HG03575 (cell line): ENCODE results near the gene KAT6B.

Source experiments
- ATAC-seq: cut with Tn5 transposase; IDR thresholded peaks from one replicate; pipeline ENCODE4 v1.9.1; 2021; ENCODE audit not compliant: unreplicated experiment, insufficient number of reproducible peaks, low FRiP score; ENCODE audit errors: extremely low read depth

Gene KAT6B

DNA sequence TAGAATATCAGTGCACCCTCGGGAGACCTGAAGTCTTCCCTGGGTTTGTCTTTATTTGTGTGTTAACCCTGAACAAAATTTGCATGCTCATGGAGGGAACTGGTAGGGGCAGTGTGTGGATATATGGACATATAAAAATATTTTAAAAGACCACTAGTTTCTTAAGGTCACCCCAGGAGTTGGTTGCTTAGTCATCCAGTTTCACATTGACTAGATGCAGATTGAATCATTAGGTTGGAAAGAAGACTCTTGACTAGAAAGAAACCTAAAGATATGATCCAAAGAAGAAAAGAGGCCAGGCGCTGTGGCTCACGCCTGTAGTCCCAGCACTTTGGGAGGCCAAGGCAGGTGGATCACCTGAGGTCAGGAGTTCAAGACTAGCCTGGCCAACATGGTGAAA is 137.1 kb downstream of the KAT6B start:
- no peak for ATAC-seq

DNA sequence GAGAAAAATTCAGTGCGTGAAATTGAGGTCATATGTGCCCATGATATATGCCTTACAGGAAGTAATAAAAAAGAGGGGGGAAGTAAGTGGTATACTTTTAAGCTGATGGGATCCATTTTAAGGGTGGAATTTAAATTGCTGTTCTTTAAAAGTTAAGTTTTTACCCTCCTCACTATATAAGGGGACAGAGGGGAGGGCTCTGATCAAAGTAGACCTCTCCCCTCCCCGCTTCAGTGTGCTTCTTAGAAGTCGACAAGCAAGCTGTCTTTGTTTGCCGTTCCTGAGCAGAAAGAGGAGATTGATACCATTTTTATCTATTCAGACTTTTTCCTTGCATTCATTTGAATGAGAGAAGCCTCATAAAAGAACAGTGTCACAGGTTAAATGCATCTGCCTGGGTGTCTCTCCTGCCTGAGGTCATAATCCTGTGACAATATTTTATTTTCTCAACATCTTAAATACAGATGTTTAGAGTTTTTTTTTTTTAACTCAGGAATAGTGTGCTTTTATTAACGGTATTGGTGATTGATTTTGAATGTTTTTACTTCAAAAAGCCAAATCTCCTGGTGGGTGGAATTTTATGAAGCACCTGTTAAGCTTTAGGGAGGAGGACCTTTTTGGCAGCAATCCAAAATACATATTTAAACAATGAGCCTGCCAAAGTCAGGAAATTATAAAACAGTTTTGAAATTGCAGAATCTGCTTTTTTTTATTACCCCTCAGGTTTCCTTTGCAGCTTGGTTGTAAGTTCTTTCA is 141.7 kb downstream of the KAT6B start:
- ATAC-seq: no peak

DNA sequence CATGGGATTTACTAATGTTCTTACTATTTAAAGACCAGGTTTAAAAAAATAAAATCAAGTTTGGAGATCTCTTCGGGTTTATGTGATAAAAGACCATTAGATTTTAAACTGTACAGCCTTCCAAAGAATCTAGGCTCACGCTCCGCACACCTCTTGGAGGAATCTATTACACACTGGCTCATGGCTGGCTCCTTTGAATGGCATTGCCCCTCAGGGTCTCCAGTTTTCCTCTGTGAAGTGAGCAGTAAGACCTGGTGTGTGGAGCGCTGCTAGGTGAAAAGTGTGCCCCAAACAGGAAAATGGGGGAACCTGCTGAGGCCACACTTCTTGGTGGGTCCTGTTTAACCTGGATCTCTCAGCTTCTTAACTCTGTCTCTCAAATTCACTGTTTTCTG is 142.3 kb downstream of the KAT6B start:
- ATAC-seq: no peak

DNA sequence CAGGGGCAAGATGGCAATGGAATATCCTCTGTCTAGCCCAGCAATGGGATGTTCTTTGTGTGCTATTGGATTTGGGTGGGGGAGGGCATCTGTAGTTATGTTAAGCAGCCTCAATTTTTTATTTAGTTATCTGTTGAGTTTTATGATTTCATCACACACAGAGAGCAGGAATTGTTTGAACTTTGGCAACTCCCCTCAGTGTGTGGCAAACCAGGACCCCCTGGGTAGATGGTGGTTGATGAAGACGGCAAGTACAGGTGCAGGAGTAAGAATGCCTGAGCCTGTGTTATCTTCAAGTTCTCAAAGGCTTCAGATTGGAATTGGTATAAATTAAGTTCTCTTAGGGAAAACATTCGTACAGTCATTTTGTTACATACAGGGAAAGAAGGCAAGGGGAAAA is 142.7 kb downstream of the KAT6B start:
- ATAC-seq: no peak

DNA sequence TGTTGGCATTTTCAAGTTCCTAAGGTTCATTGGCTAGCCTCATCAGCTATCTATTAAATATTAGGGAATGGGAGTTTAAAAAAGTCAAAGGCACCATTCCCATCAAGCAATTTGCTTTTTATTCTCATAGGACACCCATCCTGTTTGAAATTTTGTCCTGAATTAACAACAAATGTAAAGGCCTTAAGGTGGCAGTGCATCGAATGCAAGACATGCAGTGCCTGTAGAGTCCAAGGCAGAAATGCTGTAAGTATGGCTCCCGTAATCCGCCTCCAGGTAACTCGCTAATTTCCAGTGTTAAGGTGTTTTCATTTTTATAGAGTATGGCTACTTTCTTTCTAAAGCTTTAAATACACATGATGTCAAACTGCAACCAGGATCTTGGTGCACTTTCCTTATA is 143.1 kb downstream of the KAT6B start:
- ATAC-seq: no peak

DNA sequence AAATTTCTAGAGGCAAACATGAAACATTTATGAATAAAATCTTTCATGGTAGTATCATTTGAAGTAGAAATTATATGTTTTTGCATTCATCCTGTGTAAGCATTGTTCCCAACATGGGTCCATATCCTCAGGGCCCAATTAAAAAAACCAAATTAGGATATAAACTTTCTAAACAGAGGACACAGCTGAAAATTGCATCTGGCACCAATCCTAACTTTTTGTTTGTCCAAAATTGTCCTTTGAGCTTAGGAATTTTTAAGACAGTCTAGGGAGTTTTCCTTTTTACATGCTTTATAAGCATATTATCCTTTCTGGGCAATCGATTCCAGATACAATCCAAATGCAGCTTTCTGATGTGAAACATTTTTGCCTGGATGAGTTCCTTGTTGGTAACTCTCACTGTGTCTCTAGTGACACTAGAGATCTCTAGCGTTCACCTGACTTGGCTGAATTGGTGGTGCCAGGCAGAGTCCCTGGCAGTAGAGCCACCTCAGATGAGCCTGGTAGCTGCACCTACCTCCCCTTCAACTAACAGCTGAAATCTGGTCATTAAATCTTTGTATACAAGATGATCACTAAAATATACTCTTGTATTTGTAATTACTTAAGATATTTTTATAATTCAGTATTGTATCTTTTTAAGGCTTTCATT is 147.5 kb downstream of the KAT6B start:
- no peak for ATAC-seq

DNA sequence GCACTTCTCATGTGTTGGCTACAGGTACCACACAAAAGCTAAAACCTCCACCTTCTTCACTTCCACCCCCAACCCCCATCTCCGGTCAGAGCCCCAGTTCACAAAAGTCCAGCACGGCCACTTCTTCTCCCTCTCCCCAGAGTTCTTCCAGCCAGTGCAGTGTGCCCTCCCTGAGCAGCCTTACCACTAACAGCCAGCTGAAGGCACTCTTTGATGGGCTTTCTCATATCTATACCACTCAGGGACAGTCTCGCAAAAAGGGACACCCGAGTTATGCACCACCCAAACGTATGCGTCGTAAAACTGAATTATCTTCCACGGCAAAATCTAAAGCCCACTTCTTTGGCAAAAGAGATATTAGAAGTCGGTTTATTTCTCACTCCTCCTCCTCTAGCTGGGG is 149.4 kb downstream of the KAT6B start:
- no peak for ATAC-seq

DNA sequence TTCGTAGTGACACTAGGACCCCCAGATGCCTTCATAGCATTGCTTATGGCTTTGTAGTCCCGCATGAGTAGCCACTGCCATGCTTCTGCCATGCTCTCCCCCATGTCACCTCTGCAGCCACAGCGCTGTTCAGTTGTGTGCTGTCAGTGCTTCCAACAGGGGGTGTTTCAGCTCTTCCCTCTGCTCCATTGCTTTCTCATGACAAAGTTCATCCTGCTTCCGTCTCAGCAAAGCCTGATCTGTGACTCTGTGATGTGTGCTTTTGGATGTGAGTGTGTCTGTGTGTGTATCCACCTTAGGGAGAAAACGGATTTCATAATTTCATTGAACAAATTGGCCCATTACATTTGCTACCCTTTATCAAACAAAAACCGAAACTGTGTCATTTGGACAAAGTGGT is 150.2 kb downstream of the KAT6B start:
- no peak for ATAC-seq

DNA sequence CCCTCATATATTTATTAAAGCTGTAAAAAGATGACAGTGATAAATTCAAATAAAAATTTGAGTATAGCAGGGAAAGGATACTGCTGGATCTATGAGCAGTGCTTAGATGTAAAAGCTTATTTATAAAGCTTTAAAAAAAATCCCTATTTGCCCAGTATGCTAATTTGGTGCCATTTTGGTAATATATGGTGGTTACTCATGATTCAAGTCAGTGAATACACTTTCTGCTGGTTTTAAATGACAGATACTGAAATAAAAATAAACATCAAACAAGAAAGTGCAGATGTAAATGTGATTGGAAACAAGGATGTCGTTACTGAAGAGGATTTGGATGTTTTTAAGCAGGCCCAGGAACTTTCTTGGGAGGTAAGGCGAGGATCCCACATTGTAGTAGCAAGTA is 150.7 kb downstream of the KAT6B start:
- ATAC-seq: no peak

DNA sequence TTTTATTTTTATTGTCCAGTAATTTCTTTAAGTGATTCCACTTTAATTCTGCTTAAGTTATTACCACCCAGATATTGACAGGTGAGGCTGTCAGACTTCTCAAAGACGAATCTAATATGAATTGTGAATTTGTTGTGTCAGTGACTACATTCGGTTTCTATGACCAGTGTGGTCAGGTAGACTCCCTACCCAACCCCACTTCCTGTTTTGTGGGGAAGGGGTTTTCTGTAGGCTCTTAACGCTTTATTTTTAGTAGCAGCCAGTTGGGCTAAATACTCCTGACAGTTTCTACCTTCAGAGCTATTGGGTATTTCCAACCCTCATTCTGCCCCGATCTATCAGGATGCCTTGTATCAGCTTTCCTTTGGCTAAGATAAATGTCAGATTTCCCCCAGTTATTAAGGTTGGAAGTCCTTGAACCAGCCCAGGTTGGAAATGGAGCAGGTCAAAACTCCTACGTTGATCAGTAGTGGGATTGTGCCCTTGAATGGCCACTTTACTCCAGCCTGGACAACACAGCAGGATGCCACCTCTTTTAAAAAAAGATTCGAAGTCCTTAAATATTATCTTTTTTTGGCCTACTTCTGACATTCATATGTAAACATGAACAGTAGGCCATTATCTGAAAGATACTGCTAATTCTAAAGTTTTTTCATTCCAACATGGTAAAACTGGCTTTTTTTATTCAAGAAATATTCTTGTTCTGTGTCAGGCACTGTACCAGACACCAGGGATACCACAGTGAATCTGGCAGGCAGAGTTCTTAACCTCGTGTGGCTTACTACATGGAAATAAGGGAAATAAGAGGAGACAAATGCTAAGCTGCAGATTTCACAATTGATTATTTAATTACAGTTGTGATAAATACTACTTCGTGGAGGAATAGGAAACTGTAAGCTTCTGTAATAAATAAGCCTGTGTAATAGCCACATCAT is 151.8 kb downstream of the KAT6B start:
- ATAC-seq: peak; percentile 94

DNA sequence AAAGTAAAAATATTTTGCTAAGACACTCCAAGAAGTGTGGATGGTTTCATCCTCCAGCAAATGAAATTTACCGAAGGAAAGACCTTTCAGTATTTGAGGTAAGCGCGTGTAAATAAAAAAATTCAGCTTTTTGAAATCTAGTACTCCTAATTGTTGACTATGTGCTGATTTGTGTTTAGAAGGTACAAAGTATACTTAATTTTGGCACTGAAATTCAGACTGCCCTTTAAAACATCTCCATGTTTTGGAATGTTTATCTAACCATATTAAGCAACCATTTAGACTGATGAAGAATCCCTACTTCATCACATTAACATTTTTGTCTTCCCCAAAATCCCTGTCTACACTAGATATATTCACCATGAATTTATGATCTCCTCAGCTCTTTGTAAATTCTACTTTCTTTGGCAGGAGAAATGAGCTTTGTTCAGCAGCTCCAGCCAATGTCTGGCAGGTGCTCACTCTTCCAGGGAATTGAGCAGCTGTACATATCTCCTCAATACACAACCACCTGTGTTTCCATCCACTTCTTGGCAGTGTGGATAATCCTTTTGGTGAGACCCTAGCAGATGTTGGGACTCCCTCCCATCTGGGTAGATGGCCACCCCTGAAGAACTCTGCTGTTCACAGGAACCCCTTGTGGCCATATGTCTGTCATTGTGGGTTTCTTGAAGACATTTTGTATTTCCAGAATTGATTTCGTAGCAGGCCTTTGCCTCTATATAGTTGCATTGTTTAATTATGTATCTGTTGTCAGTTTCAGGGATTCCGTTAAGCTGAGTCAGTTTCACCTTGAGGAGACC is 155.6 kb downstream of the KAT6B start:
- no peak for ATAC-seq

DNA sequence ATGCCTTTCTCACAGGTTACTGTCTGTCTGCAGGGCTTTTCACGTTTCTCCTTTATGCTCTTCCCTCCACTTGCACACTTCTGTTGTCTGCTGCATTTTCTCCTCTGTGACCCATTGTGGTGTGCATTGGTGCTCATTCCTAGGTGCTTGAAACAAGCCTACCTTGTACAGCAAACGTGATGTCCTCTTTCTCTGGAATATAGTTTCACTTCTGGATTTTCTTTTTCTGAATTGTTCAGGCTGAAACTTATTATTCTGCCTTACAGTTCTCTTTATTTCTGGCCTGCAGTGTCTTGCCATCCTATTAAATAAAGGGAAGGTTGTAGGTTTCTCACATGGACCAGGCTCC is 156.2 kb downstream of the KAT6B start:
- no peak for ATAC-seq

DNA sequence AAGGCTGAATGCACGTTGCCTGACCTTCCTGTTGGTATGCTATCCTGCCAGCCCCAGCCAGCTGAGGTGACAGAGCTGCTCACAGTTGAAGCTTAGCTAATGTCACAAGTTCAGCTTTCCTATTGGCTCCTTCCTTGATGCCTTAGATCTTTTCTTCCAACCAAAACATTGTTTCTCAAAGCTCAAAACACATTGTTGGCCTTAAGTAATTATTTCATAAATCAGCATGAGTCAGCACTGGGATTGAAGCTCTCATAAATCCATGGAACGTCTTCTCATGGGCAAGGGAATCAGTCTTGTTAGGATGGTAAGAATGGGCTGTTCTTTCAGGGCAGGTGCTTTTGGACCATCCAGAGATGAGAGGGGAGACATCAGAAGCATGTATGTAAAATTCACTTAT is 157.0 kb downstream of the KAT6B start:
- no peak for ATAC-seq

DNA sequence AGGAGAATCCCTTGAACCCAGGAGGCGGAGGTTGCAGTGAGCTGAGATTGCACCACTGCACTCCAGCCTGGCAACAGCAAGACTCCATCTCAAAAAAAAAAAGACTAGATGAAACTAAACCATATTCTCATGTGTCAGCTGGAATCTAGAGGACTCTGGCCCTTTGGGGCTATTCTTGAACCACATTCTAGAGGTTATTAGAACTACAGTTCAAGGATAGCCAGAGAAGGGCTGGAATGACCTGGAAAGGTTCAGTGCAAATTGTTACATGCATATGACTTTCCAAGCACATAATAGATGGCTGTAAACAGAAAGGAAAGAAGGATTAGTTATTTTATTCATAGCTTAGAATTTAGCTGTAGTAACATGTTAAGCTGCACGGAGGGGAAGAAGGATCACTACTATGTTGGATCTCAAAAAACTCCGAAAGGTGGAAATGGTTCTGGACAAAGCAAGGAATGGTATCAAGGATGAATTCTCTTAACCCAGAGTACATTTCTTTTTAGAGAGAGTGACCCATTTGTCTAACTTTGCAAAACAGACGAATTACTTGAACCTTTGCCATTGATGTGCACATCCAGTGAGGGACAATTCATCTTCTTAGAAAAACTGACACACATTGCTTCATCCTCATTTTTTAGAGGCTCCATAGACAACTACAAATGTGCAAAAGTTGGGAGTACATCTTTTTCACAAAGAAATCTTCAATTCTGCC is 161.1 kb downstream of the KAT6B start:
- ATAC-seq: no peak

DNA sequence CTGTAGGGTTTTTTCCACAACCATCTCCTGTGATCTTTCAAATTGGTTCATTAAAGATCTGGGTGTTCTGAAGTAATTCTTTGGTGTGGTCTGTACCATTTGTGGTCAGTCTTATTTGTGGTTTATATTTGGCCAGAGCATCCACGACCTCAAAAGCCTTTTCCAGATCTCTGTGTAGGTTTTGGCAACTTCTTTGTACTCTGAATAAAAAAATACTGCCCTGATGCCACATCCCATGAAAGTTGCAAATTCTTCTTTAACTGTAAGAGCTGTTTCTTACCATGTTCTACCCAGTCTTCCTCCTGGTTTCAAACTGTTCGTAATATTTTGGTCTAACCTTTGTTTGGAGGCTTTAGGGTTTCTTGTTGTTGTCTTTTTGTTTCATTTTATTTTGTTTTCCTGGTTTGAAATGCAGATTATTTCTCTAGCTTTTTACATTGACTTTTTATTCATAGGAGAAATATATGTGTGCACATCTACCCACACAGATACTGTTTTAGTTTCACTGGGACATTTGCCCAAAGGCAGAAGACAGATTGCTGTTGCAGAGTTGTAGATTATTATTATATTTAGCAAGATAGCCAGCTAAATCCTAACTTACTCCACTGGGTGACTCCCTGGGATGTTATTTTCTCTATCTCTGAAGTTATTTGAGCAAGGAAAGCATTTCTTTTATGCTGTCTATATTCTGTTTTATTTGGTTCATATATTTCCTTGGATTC is 161.8 kb downstream of the KAT6B start:
- ATAC-seq: no peak

DNA sequence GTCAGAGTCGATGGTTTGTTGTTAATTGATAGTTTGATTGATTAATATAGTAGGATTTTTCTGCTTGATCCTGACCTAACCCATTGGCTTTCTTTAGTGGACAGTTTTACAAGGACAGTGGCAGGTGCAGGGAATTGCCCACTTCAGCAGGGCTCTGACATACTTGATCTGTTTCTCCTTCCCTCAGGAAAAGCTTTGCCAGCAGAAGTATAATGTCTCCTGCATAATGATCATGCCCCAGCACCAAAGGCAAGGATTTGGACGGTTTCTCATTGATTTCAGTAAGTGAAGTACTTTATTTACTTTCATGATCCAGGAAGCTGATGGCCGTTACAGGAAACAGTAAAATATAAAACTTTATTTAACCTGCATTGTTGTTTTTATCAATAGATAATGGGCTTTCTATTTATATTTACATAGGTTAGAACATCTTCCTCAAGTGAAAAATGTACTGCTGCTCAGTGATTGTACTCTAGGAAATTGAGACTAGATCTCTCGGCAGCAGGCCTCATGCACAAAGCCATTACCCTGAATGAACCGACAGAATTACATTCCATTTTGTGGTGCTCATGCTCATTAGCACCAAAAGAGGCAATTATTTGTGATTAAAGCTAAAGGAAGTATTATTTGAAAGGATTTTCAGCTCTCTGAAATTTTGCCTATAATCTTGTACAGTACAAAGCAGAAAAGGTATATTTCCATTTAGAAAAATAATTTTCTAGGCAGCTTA is 162.6 kb downstream of the KAT6B start:
- ATAC-seq: no peak

DNA sequence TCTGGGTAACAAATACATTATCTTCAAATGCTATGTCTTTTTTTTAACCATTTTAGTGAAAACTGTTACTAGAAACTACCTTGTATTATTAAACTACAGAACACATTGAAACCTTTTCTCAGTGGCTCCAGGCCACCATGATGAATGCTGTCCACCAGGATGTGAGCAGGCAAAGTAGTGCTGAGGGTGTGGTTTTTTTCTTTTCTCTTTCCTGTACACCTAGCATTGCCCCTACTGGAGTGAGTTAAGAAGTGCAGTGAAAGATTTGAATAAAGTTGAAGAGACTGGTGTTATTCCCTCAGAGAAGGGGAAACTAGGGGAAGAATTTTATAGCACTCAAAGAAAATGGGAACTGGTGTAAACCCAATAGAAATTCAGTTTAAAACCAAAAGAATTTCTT is 165.0 kb downstream of the KAT6B start:
- no peak for ATAC-seq
